Measurements from ENCODE around the gene C10orf71.

The C10orf71 gene

DNA sequence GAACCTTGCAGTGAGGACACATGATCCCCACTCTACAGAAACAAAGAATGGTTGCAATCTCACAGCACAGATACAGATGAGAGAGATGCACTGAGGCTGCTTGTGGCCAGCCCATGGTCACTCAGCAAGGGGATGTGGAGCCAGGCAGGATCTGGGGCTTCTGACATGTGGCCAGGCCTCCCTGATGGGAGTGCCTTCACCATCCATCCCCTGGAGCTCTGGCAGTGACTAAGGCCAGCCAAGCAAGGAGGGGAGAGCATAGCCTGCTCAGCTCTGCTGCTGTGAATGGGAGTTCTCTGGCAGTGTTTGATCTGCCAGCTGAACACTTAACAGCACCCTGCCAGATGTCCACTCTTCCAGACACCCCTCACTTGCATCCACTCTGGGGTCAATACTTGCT is 19.8 kb downstream of the C10orf71 start:
- DNase-seq, result no peak

DNA sequence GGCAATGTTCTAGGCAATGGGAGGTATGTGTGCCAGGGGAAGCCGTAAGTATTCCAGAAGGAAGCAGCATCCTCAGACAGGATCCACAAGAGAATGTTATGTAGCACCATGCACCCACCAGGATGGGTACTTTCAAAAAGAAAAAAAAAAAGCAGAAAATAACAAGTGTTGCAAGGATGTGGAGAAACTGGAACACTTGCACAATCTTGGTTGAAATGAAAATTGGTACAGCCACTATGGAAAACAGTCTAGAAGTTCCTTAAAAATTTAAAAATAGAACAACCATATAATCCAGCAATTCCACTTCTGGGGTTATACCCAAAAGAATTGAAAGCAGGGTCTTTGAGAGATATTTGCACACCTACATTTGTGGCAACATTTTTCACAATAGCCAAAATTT is 20.2 kb downstream of the C10orf71 start:
- no peak for DNase-seq

DNA sequence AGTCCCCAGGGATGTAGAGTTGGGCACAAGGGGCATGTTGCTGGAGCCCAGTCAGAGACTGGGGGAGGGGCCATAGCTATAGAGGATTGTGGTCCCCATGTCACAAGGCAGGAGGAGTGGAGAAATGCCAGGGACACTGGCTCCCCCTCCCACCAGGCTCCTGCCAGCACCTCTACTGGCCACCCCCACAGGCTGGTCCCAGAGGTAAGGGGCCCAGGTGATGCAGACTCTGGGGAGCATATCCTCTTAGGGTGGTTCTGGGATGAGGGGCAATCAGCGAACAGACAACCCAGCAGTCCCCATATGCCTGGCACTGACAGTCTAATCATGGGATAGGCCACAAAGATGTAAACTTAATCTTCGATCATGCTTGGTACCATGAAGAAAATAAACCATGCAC is 21.2 kb downstream of the C10orf71 start:
- DNase-seq, result no peak

GRCh38 chr10:49321021-49321420 is 22.1 kb downstream of the C10orf71 start:
- DNase-seq, result no peak

- no peak for DNase-seq
Observed at GRCh38 chr10:49322371-49323170, 23.6 kb downstream of the C10orf71 start.

- no peak for DNase-seq
Observed at GRCh38 chr10:49323171-49323895, 24.4 kb downstream of the C10orf71 start.

- no peak for DNase-seq
Observed at GRCh38 chr10:49323896-49324270, 24.9 kb downstream of the C10orf71 start.

DNA sequence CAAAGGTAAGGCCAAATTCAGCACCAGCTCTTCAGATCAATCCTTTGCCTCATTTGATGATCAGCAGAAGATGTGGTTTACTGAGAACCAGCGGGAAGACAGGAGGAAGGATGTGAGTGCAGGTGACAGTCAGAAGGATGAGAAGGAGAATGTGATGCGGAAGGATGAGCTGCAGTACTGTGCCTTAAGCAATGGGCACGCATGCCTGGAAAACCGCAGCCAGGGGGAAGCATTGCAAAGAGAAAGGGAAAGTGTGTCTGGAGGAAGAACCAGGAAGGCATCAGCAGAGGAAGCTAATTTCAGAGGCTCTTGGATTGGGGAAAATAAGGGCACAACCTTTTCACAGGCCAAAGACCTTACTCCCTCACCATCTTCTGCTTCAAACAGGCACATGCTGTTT is 25.7 kb downstream of the C10orf71 start:
- no peak for DNase-seq

- no peak for DNase-seq
Observed at GRCh38 chr10:49325131-49325915, 26.4 kb downstream of the C10orf71 start.

DNA sequence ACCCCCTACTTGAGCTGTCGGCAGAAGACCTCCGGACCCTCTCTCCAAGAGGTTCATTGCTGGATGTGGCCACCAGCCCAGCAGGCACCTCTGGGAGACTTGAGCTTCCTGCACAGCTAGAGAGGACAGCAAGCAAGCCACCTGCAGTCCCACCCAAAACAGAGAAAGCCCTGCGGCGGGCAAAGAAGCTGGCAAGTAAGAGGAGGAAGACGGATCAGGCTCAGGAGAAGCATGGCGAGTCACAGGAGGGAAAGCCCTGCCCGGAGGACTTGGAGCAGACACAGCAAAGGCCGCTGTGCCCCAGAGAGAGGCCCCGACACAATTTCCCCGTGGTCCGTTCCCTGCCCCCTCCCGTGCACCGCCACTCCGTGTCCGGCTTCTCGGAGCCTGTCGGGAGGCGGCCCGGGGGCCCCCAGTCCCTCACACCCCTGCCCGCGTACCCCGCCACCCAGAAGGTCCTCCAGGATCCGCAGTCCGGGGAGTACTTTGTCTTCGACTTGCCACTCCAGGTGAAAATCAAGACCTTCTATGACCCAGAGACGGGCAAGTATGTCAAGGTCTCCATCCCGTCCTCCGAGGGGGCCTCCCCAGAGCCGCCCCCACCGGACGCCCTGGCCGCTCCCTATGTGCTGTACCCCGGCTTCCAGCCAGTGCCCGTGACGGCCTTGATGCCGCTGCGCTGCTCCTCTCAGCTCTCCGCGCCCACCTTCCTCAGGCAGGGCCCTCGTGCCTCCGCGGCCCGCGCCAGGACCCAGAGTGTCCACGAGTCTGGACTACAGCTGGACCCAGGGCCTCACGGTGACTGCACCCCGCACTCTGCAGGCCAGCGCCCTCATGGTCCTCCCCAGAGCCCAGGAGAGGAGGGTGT is 27.2 kb downstream of the C10orf71 start:
- no peak for DNase-seq

- DNase-seq, result no peak
Observed at GRCh38 chr10:49327036-49327813, 28.3 kb downstream of the C10orf71 start.

DNA sequence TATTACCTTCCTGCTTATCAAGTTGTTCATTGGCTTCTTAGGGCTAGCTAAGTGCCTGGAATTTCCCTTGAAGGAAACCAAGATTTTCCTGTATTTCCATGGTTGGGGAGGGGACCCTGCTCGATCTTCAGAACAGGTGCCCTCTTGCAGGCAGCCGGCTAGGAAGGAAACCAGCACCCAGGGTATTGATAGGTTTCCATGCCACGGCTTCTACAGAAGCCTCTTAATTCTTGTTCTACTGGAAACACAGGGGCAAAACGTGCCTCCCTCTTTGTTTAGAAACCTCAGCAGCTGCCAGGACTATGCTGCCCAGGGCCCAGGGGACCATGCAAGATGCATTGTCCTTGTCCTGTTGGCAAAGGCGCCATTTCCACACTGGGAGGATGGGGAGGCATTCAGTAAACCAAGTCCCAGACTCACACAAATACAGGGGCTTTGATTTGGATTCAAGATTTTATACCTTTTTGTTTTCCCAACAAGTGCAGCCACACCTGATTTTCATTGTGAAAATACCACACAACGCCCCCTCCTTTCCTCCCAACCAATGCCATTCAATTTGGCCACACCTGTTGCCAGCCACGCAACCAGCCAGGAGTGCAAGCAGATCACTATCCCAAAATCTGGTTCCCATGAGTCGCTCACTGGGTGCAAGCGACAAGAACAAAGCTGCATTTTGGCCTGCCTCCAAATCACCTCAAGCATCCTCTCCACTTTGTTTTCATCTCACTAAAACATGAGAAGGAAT is 29.6 kb downstream of the C10orf71 start:
- DNase-seq, result no peak

DNA sequence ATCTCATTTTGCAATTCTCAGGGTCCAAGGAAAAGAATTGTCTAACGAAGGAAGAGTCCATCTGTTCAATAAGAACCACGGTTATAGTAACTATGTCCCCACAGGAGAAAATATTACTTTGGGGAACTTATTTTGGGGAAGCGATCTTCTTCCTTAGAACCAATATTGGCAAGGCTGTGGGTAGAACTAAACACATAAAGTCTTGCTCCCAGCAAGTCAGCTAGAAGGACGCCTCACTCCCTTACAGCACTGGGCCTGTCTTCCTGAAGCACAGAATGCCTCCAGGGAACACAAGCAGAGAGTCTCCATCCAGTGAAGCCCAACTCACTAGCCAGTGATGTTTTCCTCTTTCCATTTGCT is 30.2 kb downstream of the C10orf71 start:
- no peak for DNase-seq

DNA sequence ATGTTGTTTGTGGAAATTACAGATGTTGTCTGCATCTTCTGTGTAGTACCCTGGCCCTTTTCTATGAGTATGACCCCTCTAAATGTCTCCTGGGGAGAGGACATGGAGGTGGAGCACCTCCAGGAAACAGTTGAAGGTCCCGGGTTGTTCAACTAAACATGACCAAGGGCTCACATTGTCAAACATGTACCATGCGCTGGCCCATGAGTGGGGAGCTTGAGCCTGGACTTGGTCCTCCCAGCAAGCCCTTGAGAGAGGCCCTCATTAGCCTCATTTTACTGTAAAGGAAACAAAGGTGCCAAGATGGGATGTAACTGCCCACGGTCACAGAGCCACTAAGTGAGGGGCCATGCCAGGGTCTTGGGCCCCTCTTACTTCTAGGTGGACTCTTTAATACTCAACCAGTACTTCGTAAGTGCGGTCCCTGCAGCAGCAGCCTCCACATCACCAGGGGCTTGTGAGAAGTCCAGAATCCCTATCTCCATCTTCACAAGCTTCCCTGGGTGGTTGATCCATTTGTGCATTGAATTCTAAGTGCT is 31.2 kb downstream of the C10orf71 start:
- DNase-seq, result no peak

GRCh38 chr10:49331431-49331830 is 32.5 kb downstream of the C10orf71 start:
- DNase-seq, result no peak

DNA sequence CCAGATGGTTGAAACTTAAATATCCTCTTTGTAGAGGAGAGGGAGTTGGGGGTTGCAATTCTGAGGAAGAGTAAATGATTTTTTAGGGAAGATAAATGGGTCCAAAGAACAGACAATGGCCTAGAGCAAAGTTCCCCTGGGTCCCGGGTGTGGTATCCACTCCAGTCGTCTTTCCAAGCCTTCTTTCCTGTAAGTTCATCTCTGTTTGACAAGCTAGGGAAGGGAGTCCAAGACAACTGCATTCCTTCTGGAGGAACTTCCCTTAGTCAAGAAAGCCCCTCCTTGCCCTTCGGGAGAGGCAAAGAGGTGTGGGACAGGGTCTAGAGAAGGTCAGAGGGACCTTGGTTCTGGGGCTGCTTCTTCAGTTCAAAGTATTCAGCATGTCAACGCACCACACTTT is 33.4 kb downstream of the C10orf71 start:
- no peak for DNase-seq

DNA sequence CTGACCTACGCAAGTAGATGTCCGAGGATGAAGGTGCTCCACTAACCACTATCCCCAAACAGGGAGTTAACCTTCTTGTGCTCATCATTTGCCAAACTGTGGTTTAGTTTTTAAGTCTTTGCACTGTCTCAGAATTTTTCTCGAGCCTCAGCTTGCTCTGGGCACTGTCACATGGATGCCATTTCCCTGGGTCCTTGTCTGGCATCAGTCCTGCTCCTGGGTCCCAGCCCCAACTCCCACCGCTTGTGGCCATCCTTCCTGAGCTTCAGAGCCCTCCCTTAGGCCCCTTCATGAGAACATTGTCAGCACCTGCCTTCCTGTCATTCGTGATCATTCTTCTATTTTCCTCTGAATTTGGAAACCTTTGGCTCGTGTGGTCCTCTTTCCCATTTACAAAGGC is 33.8 kb downstream of the C10orf71 start:
- DNase-seq, result no peak

- no peak for DNase-seq
Observed at GRCh38 chr10:49333192-49333591, 34.2 kb downstream of the C10orf71 start.

DNA sequence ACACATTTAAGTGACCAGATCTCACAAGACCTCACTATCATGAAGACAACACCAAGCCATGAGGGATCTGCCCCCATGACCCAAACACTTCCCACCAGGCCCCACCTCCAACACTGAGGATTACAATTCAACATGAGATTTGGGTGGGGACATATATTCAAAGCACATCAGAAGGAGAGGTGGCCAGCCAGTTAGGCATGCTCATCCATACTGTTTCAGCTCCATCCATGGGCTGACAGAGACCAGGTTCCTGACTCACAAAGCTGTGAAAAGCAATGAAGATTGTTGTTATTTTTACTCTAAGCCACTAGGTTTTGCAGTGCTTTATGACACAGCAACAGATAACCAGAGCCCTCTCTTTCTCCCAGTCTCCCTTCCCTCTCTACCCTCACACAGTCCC is 36.0 kb downstream of the C10orf71 start:
- DNase-seq, result no peak

DNA sequence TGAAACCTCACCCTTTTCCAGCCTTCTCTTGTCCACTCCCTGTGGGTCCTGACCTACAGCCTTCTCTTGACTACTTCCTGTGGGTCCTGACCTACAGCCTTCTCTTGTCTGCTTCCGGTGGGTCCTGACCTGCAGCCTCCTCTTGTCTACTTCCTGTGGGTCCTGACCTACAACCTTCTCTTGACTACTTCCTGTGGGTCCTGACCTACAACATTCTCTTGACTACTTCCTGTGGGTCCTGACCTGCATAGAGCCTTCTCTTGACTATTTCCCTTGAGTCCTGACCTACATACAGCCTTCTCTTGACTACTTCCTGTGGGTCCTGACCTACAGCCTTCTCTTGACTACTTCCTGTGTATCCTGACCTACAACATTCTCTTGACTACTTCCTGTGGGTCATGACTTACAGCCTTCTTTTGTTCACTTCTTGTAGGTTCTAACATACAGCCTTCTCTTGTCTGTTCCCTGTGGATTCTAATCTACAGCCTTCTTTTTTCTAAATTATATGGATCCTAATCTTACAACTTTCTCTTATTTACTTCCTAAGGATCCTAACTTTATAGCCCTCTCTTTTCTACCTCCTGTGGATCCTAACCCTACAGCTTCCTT is 36.5 kb downstream of the C10orf71 start:
- DNase-seq, result no peak

DNA sequence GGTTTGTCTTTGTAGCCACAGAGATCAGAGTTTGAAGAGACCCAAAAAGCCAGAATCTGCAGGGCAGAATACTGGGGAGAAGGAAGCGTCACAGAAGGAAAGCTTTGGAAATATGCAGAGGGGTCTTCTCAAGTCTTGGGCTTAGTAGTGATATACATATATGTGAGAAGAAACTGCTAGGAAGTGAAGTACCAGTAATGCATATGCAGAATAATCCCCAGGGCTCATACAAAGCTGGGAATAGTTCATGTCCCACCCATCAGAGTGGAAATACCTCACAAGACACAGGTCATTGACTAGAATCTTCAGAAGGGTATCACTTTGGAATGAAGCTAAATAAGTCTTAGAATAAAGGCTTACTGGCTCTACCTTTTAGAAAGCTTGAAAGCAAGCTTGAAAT is 39.6 kb downstream of the C10orf71 start:
- DNase-seq, result no peak
